HG02840 (cell line): ENCODE data around the gene WDR59.

Experiments
- ATAC-seq: cut with Tn5 transposase; IDR thresholded peaks from one replicate; pipeline ENCODE4 v1.9.1; 2021; ENCODE audit warnings: mild to moderate bottlenecking, moderate library complexity, moderate number of reproducible peaks; ENCODE audit not compliant: unreplicated experiment, low FRiP score

The WDR59 gene

GRCh38 chr16:74984194-74984528 is 762 bp downstream of the WDR59 start:
- ATAC-seq, result no peak

- no peak for ATAC-seq
Measured at GRCh38 chr16:74982256-74982655, 2.7 kb downstream of the WDR59 start.

GRCh38 chr16:74975591-74975990 is 9.3 kb downstream of the WDR59 start:
- no peak for ATAC-seq

GRCh38 chr16:74973304-74973703 is 11.6 kb downstream of the WDR59 start:
- no peak for ATAC-seq

- no peak for ATAC-seq
Measured at GRCh38 chr16:74954763-74955162, 30.2 kb downstream of the WDR59 start.

GRCh38 chr16:74951681-74952080 is 33.2 kb downstream of the WDR59 start:
- no peak for ATAC-seq

- ATAC-seq, result no peak
Measured at GRCh38 chr16:74951206-74951605, 33.7 kb downstream of the WDR59 start.

GRCh38 chr16:74950511-74950910 is 34.4 kb downstream of the WDR59 start:
- no peak for ATAC-seq

- ATAC-seq, result no peak
Measured at GRCh38 chr16:74949309-74949708, 35.6 kb downstream of the WDR59 start.

GRCh38 chr16:74944466-74944865 is 40.5 kb downstream of the WDR59 start:
- no peak for ATAC-seq

- ATAC-seq, result no peak
Measured at GRCh38 chr16:74942977-74943918, 41.7 kb downstream of the WDR59 start.

- ATAC-seq, result no peak
Measured at GRCh38 chr16:74942566-74942965, 42.4 kb downstream of the WDR59 start.

- no peak for ATAC-seq
Measured at GRCh38 chr16:74939688-74940087, 45.2 kb downstream of the WDR59 start.

- peak; percentile 81 for ATAC-seq
Measured at GRCh38 chr16:74936902-74937560, 47.9 kb downstream of the WDR59 start.

GRCh38 chr16:74931445-74931844 is 53.5 kb downstream of the WDR59 start:
- no peak for ATAC-seq

GRCh38 chr16:74929636-74930035 is 55.3 kb downstream of the WDR59 start:
- ATAC-seq, result no peak

GRCh38 chr16:74926805-74927204 is 58.1 kb downstream of the WDR59 start:
- ATAC-seq, result no peak

GRCh38 chr16:74923766-74924460 is 61.0 kb downstream of the WDR59 start:
- no peak for ATAC-seq

GRCh38 chr16:74922150-74923138 is 62.5 kb downstream of the WDR59 start:
- no peak for ATAC-seq

GRCh38 chr16:74921051-74921450 is 63.9 kb downstream of the WDR59 start:
- ATAC-seq, result no peak
